CD4-positive, alpha-beta T cell treated with Interleukin-4 for 1 hour (primary cell): ENCODE data around the gene TMEM81.

ENCODE experiments used
- DNase-seq, 2 donors: peaks; one replicate each; pipeline ENCODE4 v3.0.0-alpha.2; 2020 to 2022

Gene TMEM81

DNA sequence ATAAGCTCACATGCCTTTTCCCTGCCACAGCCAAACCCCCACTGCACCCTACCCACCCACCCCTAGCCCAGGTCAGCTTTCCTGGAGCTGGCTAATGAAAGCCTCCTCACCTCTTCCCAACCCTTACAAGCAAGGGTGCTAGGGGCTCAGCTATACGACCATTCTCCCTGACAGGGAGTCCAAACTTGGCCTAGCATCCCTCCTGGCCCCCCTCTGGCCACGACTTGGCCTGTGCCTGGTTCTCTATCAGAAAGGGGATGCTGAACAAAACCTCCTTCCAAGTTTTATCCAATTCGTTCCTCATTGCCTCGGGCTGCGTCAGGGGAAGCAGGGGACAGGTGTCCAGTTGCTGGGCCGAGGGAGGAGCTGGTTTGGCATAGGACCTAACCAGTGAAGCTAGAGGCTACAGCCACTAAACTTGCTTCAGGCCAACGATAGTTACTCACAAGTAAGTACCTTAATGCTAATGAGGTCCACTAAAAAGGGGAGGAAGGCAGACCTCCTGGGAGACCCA is 8.6 kb downstream of the TMEM81 start:
- no peak for DNase-seq

DNA sequence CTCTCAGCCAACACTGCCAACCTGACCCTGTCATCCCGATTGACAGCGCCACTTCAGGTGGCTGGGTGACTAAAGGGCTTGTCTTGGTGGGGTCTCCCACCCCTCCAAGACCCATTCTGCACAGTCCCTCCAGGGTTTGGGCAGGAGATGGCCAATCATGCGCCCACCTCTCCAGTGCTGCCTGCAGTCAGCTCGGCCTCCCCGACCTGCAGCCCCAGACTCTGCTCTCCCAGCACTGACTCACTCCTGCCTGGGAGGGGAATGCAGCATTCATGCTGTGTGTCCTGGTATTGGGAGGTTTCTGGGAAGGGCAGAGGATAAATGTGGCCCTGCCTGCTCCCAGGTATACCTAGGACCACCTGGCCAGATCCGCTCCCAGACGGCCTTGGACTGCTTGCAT is 9.7 kb downstream of the TMEM81 start:
- DNase-seq: no peak

GRCh38 chr1:205074084-205074483 is 10.2 kb downstream of the TMEM81 start:
- no peak for DNase-seq

GRCh38 chr1:205073511-205073910 is 10.7 kb downstream of the TMEM81 start:
- DNase-seq: no peak

- no peak for DNase-seq
Observed at GRCh38 chr1:205072881-205073280, 11.4 kb downstream of the TMEM81 start.

- no peak for DNase-seq
Observed at GRCh38 chr1:205072286-205072685, 12.0 kb downstream of the TMEM81 start.

GRCh38 chr1:205071801-205072200 is 12.5 kb downstream of the TMEM81 start:
- no peak for DNase-seq

DNA sequence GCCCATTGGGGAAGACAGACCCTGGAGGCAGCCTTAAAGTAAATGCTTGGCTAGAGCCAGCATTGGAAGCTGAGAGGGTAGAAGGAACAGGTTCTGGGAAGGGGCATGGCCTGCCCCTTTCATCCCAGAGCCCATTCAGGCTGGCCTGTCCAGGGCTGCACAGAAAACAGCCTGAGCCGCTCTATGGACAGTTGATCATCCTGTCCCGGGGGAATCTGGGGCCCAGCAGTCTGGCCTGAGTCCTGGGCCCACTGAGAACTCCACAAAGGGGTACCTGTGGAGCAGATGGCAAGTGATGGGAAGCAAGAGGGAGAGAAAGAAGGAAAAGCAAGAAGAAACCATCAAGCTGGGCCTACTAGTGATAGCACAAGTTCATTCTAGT is 13.2 kb downstream of the TMEM81 start:
- DNase-seq: no peak

DNA sequence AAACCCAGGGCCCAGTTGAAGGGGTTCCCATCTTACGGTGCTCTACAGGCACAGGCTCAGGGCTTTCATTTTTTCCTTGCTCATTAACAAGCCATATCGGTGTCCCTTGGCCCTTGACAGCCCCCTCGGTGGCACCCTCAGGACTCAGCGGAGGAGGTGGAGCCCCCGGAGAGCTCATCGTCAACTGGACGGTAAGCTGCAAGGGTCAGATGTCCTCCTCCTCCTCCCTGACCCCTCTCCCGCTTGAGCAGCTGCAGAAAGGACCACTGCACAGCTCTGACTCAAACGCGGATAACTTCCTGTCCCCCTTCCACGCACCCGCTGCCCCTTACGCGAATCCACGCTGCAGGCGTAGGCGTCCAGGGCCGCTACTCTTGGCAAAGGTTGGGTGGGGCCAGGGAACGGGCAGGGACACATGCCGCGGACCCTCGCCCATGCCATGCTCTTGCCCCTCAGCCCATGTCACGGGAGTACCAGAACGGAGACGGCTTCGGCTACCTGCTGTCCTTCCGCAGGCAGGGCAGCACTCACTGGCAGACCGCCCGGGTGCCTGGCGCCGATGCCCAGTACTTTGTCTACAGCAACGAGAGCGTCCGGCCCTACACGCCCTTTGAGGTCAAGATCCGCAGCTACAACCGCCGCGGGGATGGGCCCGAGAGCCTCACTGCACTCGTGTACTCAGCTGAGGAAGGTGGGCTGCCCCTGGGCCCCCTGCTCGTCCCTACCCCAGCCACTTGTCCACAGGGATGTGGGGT is 14.7 kb downstream of the TMEM81 start:
- no peak for DNase-seq

DNA sequence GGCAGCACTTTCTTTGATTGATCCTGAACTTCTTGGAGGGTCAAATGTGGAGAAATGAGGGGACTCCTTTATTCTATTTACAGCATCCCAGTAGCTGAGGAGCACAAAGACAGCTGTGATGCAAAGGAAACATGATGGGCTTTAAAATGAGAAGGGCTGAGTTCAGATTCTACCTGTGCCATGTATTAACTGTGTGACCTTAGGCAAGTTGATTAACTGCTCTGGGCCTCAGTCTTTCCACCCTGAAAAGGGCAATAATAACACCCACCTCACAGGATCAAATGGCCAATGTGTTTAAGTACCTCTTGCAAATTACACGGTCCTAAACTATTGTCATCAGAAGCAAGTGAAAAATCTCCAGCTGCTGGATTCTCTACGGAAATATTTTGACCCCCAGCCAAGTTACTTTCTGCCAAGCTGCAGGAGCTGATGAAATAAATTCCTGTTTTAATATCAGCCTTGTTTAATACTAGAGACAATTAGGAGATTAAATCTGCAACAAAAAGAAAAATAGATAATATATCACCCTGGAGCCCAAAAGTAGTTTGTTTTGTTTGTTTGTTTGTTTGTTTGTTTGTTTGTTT is 15.7 kb downstream of the TMEM81 start:
- DNase-seq: no peak

DNA sequence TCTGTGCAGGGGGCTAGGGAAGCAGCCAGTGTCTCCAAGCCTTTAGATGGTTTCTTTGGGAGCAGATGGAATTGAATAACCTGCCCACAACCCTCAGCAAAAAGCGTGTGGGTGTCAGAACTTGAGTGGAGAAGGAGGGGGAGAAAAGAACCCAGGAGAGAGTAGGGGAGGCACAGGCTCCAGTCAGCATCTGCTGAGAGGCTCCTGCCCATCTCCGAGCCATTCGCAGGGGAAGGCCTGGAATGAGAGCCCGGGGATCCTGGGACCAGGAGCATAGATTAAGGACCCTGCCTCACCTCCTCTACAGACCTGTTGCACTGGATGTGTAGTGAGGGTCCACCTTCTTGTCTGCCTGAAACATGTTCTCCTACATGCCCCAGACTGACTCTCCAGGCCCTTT is 16.3 kb downstream of the TMEM81 start:
- DNase-seq: no peak

DNA sequence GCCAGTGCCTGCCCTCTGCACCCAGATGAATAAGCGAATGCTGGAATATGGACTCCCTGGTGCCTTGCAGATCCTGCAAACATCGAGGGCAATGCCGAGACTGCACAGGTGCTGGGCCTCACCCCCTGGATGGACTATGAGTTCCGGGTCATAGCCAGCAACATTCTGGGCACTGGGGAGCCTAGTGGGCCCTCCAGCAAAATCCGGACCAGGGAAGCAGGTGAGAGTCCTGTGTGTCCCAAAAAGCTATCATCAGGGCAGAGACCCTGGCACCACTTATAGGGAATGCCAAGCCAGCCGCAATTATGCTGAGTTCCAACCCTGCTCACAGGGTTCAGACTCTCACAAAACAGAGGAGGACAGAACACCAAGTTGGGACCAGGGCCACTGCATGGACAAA is 17.2 kb downstream of the TMEM81 start:
- DNase-seq: no peak

- no peak for DNase-seq
Observed at GRCh38 chr1:205066141-205066818, 18.0 kb downstream of the TMEM81 start.

- no peak for DNase-seq
Observed at GRCh38 chr1:205065666-205066065, 18.6 kb downstream of the TMEM81 start.

GRCh38 chr1:205064741-205065316 is 19.4 kb downstream of the TMEM81 start:
- DNase-seq: no peak

- no peak for DNase-seq
Observed at GRCh38 chr1:205064301-205064700, 20.0 kb downstream of the TMEM81 start.

GRCh38 chr1:205062895-205063294 is 21.4 kb downstream of the TMEM81 start:
- DNase-seq: no peak

GRCh38 chr1:205062319-205062718 is 21.9 kb downstream of the TMEM81 start:
- no peak for DNase-seq

DNA sequence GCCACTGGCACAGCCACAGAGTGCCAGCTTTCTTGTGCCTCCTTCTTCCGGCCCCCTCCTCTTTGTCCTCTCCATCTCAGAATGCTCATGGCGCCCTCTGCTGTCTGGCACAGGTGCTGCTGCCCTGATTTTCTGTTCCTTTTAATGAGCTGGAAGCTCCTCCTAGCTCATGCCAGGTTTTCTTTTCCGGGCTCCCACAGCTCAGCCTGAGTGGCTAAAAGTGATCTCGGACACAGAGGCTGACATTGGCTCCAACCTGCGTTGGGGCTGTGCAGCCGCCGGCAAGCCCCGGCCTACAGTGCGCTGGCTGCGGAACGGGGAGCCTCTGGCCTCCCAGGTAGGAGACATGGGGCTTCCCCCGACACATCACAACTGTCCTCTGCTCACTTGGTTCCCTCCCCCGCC is 22.6 kb downstream of the TMEM81 start:
- DNase-seq: peak; percentile 61 to 66

- no peak for DNase-seq
Observed at GRCh38 chr1:205061227-205061626, 23.0 kb downstream of the TMEM81 start.

- no peak for DNase-seq
Observed at GRCh38 chr1:205060746-205061145, 23.5 kb downstream of the TMEM81 start.

GRCh38 chr1:205059660-205060059 is 24.6 kb downstream of the TMEM81 start:
- DNase-seq: no peak

DNA sequence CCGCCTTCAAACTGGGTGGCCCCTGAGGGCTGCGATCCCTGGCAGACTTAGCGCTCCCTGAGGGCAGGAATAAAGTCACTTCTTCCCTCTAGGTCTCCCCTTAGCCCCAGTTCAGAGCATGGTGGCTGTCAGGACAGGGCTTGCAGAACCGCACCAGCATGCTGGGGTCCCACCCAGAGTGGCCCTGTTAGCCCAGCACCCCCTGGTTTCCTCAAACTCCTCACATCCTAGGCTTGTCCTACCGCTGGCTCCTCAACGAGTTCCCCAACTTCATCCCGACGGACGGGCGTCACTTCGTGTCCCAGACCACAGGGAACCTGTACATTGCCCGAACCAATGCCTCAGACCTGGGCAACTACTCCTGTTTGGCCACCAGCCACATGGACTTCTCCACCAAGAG is 25.4 kb downstream of the TMEM81 start:
- DNase-seq: no peak
